Measurements from ENCODE around the gene TBCD. TPM values are rescaled to one million over a fixed set of nuclear protein-coding genes. Genes with fewer than 3 reads are reported as not detected.

TBCD gene
- total and polyA plus RNA-seq, 9 of the 15 experiments (the other 6 are each of a cell fraction or from before 2014, with no cell fraction given) = 8.9 to 98.5 (median 28.0) TPM

- TF ChIP-seq ZNF445 (CRISPR knock-in tag; IDR thresholded peaks at IDR 0.05; ENCODE audit: low read depth) (no peak), DLX4 (CRISPR knock-in tag; IDR thresholded peaks at IDR 0.05) (no peak), FOXA1 (IDR thresholded peaks at IDR 0.05; ENCODE audit: borderline replicate concordance) (no peak), MEF2A (IDR thresholded peaks at IDR 0.05; ENCODE audit: control insufficient read depth, low read depth, low read length) (no peak), MEIS2 (IDR thresholded peaks at IDR 0.05; ENCODE audit: partially characterized antibody) (no peak), JUND (IDR thresholded peaks at IDR 0.05; ENCODE audit: borderline replicate concordance, low read depth, low read length) (no peak), JUND (tag; IDR thresholded peaks at IDR 0.05; ENCODE audit: borderline replicate concordance, low read depth, low read length) (no peak), HNRNPH1 (optimal IDR thresholded peaks at IDR 0.05; ENCODE audit: low read depth, low read length) (no peak), PRPF4 (IDR thresholded peaks at IDR 0.05; ENCODE audit: insufficient read depth, low read depth, low read length, poor library complexity, severe bottlenecking) (no peak), STAT5B (CRISPR knock-in tag; IDR thresholded peaks at IDR 0.05) (no peak), GTF3C2 (IDR thresholded peaks at IDR 0.05; ENCODE audit: borderline replicate concordance, extremely low read depth, insufficient read length) (no peak)
Measured at GRCh38 chr17:82920715-82921114, 168.8 kb downstream of the TBCD start (continued).
